Measurements from ENCODE around the gene HPN.

Gene HPN

GRCh38 chr19:35065574-35065973, 24.1 kb downstream of the HPN start:
- DNase-seq = no peak

- DNase-seq = no peak
Measured at GRCh38 chr19:35066121-35066520, 24.6 kb downstream of the HPN start.

DNA sequence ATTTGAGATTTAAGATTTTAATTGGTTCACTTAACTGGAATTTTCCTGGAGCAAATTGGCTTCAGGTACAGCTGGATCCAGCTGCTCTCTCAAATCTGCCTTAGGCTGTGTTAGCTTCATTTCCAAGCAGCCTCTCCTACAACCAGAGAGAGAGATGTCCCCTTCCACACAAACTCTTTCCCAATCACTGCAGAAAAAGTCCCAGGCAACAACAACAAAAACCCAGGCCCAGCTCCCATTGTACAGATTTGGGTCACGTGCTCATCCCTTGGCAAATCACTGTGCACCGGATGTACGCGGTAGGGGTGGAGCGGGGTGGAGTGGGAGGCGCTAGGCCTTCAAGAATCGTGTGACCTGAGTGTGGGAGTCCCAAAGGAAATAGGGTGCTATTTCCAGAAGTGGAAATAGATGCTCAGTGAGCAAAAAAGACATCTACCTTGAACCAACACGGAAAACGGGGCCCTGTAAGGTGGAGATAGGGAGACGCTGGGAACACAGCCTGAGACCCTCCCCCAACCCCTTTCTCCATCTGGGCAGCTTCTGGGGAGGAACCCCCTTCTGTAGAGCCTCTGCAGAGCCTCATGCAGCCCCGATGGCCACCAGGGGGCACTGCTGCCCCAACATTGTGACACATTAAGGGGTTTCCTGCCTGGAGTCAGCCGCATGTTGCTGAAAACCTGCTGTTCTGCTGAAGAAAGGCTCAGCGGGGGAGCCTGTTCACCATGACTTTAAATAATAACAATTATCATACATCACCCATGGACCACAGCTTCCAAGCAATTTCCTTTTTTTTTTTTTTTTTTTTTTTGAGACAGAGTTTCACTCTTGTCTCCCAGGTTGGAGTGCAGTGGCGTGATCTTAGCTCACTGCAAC, 25.4 kb downstream of the HPN start:
- peak; percentile 79 for DNase-seq

DNA sequence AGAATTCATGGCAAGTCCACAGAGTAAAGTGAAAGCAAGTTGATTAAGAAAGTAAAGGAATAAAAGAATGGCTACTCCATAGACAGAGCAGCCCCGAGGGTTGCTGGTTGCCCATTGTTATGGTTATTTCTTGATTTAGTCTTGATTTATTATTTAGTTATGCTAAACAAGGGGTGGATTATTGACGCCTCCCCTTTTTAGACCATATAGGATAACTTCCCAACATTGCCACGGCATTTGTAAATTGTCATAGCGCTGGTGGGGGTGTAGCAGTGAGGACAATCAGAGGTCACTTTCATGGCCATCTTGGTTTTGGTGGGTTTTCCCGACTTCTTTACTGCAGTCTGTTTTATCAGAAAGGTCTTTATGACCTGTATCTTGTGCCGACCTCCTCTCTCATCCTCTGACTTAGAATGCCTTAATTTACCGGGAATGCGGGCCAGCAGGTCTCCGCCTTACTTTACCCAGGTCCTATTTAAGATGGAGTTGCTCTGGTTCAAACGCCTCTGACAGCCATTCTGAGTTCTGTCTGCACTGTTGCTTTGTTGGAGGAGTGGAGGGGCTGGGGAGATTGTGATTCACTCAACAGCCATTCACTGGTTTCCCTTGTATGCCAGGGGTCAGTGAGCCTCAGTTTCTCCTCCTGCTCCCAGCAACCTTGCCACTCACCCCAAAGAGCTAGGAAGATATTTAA, 27.6 kb downstream of the HPN start:
- DNase-seq = no peak

DNA sequence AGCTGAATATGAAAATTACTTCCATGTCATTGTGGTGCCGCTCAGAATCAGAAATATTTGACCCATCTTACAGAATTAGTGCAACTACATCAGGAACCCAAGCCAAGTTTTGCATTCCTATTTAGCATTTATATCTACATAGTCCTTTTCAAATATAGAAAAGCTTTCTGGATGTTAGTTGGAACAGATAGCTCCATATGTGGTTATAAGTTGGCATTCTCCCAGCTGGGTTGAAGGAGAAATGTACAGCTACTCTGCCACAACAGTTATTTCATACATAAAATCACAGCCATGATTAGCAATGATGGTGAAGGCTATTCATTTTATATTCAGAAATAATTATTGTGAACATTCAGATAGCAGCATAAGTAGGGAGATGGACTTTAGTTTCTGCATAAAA, 28.2 kb downstream of the HPN start:
- DNase-seq = peak; percentile 39

DNA sequence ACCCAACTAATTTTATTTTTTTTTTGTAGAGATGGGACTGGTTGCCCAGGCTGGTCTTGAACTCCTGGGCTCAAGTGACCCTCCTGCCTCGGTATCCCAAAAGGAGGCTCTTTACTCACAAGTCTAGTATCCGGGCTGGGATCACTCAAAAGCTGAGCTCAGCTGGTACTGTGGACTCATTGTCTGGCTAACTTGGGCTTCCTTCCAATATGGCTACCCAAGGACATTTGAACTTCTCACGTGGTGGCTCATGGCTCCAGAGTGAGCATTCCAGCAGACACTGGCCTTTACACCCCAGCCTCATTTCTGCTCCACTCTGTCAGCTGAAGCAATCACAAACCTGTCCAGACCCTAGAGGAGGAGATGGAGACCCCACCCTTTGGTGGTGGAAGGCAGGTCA, 28.9 kb downstream of the HPN start:
- DNase-seq = no peak

GRCh38 chr19:35073516-35073915, 32.0 kb downstream of the HPN start:
- DNase-seq = no peak

DNA sequence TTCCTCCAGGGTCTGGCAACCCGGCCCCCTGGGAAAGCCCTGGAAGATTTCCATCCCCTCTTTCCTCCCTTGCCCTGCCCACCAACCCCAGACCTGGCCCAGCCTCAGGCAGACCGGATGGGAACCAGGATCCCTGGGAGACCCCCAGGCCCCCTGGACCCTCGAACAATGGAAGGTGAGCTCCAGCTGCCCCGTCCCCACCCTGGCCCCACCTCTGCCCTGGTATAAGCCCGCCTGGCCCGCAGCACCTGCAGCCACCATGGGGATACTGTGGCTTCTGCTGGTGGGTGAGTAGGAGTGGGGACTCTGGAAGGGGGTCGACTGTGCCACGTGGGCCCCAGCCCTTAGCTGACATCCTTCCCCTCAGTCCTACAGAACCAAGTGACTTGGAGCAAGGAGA, 32.4 kb downstream of the HPN start:
- no peak for DNase-seq

- no peak for DNase-seq
Measured at GRCh38 chr19:35074426-35075201, 33.1 kb downstream of the HPN start.

GRCh38 chr19:35075202-35076025, 33.9 kb downstream of the HPN start:
- no peak for DNase-seq

GRCh38 chr19:35076026-35076370, 34.5 kb downstream of the HPN start:
- no peak for DNase-seq

DNA sequence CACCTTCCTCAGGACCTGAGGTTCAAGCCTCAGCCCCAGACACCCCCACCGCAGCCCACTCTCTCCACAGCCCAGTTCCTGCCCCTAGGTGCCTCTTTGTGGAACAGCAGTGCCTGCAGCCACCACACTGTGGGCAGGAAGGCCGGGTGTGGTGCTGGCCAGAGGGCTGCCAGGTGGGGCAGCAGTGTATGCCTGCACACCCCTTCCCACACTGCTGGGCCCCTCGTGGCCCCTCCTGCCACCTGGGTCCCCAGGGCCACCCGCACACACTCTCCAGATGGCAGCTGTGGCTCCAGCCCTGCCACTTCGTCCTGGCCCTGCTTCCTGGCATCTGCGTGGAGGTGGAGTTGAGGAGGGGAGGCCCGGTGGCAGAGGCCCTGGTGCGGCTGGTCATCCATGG, 35.1 kb downstream of the HPN start:
- DNase-seq = no peak

DNA sequence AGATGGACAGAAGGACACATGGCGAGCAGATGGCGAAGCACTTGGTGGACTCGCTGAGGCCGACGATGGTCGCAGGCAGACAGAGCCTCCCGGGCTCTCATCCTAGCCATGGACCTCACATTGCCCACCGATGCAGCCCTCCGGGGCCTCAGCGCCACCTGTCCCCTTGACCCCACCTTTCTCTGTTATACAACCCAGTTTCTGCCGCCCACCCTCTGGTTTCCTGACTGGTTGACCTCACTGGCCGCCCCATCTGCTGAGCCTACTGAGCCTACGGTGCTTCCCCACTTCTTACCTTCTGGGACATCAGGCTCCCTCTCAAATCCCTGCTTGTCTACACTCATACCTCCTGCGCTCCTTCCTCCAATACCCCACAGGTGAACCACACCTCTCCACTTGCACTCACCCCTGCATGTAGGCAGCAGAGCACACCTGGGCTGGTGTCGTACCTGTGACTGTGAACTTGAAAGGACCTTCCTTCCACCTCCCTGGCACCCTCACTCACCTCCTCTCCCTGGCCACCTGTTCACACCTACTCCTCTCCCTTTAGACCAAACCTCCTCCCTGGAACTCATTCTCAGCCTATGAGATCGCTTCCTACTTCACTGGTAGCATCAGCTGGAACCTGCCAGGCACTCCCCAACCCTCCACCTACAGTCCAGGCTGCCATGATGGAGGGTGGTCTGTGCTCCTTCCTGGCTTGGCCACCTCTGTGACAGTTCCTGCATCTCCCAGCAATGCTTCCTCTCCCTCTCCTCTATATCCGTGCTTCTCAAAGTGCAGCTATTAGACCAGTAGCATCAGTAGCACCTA, 36.1 kb downstream of the HPN start:
- DNase-seq = no peak

DNA sequence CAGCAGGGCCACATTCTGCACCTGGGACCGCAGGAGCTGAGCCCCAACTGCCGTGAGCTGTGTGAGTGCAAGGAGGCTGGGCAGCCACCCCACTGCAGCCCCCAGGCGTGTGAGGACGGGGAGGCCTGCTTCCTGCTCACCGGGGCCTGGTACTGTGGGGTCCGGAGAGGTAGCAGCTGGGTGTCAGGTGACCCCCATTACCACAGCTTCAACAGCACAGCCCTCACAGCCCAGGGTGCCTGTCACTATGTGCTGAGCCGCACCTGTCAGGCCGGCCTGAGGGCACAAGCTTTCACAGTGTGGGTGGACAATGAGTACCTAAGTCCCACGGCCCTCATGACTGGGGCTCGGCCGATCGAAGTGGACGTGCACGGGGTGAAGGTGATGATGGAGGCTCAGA, 38.3 kb downstream of the HPN start:
- no peak for DNase-seq

- DNase-seq = no peak
Measured at GRCh38 chr19:35080613-35081170, 39.2 kb downstream of the HPN start.

GRCh38 chr19:35081201-35081600, 39.7 kb downstream of the HPN start:
- no peak for DNase-seq

GRCh38 chr19:35083691-35084508, 42.4 kb downstream of the HPN start:
- no peak for DNase-seq

DNA sequence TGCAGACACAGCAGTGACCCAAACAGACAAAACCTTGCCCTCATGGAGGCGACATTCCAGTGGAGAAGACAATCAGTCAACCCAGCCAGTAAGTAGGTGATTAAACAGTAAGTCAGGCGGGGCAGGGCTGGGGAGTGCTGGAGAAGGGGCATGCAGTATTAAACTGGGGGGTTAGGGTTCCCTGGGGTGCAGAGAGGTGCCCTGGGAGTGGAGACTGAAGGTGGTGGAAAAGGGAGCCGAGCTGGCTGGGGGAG, 42.9 kb downstream of the HPN start:
- no peak for DNase-seq

DNA sequence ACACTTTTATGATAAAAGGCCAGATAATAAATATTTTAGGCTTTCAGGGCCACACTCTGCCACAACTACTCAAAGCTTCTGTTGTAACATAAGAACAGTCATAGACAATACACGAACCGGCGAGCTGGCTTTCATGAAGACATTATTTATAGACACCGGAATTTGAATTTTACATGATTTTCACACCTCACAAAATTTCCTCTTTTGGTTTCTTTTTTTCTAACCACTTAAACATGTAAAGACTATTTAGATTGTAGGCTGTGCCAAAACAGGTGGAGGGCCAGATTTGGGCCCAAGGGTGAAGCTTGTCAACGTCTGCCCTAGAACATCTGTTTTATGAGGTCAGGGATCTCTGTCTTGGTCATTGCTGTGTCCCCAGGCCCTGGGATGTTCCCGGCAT, 44.4 kb downstream of the HPN start:
- DNase-seq = no peak

DNA sequence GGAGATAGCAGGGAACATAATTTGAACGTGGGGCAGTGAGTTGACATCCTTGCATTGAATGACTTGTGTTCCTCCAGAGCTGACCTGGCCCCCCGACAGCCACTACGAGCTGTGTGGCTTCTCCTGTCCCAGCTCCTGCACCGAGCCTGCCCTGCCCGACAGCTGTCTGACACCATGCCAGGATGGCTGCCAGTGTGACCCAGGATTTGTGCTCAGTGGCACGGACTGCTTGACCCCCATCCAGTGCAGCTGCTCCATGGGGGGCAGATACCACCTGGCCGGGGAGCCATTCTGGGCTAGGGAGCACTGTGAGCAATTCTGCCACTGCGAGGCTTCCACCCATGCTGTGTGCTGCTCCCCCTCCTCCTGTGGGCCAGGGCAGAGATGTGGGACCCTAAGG, 44.9 kb downstream of the HPN start:
- DNase-seq = no peak

GRCh38 chr19:35087393-35087792, 45.9 kb downstream of the HPN start:
- no peak for DNase-seq

Data from fibroblast of skin of right quadriceps (primary cell).